H1 (cell line): Measurements from ENCODE around the gene CAPN9. TPM values are rescaled to one million over a fixed set of nuclear protein-coding genes. Genes with fewer than 3 reads are reported as not detected.

Experiments
- CTCF ChIA-PET: fragments of 300-600 bp; sonication (Branson Sonifier 250); formaldehyde crosslinking; loops from one replicate; lab custom pipeline; 2021; ENCODE audit not compliant: partially characterized antibody; lab: Charles Lee
- POLR2A ChIA-PET: fragments of 300-600 bp; sonication (Branson Sonifier 250); formaldehyde crosslinking; loops from one replicate; lab custom pipeline; 2021; ENCODE audit warnings: inconsistent platforms; ENCODE audit not compliant: partially characterized antibody; lab: Charles Lee
- DNase-seq, 2 experiments: peaks; one replicate each; pipeline versions ENCODE4 v3.0.0 to v3.0.0-alpha.2; 2010 to 2022; ENCODE audit warnings: low spot score in 2 of 2, low read depth in 1 of 2, mixed read lengths in 1 of 2
- FAIRE-seq: peaks from 2 replicates; lab custom pipeline; 2011; peaks lifted over from hg19 to GRCh38; lab: Jason Lieb, UNC
- H2AFZ ChIP-seq: 2 replicates; pipeline ENCODE4 v1.8.1; 2012; ENCODE audit warnings: low read length, inconsistent platforms
- H2AK5ac ChIP-seq: 2 replicates; pipeline ENCODE4 v1.6.1; 2013; ENCODE audit warnings: low read depth, low read length
- H2BK120ac ChIP-seq: replicated peaks from 2 replicates; pipeline ENCODE3; 2013; ENCODE audit warnings: low read depth, low read length, inconsistent platforms
- H2BK12ac ChIP-seq: 2 replicates; pipeline ENCODE4 v1.6.1; 2013; ENCODE audit warnings: low read depth, low read length
- H2BK15ac ChIP-seq: 2 replicates; pipeline ENCODE4 v1.6.1; 2013; ENCODE audit warnings: low read length
- H2BK20ac ChIP-seq: 2 replicates; pipeline ENCODE4 v1.6.1; 2013; ENCODE audit warnings: low read length
- H2BK5ac ChIP-seq: 2 replicates; pipeline ENCODE4 v1.6.1; 2013; ENCODE audit warnings: low read depth, low read length
- H3K14ac ChIP-seq: 2 replicates; pipeline ENCODE4 v1.6.1; 2013; ENCODE audit warnings: inconsistent platforms; ENCODE audit not compliant: insufficient read length
- H3K18ac ChIP-seq: 2 replicates; pipeline ENCODE4 v1.6.1; 2013; ENCODE audit warnings: low read length; ENCODE audit errors: extremely low read depth
- H3K23ac ChIP-seq: 2 replicates; pipeline ENCODE4 v1.6.1; 2013; ENCODE audit warnings: inconsistent platforms; ENCODE audit not compliant: insufficient read length
- H3K23me2 ChIP-seq: 2 replicates; pipeline ENCODE4 v1.6.1; 2013; ENCODE audit warnings: low read depth, low read length
- H3K27ac ChIP-seq: 2 replicates; pipeline ENCODE4 v1.6.1; 2011; ENCODE audit warnings: low read depth, low read length, inconsistent platforms
- H3K27me3 ChIP-seq, 4 experiments: replicated peaks in 1 of 4; 1 replicate in 1 of 4; 2 replicates in 3 of 4; pipeline versions ENCODE4 v1.6.1 to v1.8.1; 2011 to 2013; ENCODE audit warnings: low read length in 3 of 4, mild to moderate bottlenecking in 3 of 4, inconsistent platforms in 2 of 4, mixed read lengths in 2 of 4, moderate library complexity in 1 of 4; ENCODE audit not compliant: control insufficient read depth in 3 of 4, insufficient read depth in 3 of 4; ENCODE audit errors: extremely low read depth in 1 of 4
- H3K36me3 ChIP-seq, 4 experiments: 2 replicates each; pipeline versions ENCODE4 v1.6.1 to v1.8.1; 2011 to 2013; ENCODE audit warnings: mild to moderate bottlenecking in 4 of 4, low read length in 3 of 4, moderate library complexity in 2 of 4, control low read depth in 1 of 4, inconsistent platforms in 1 of 4; ENCODE audit not compliant: insufficient read depth in 4 of 4, control insufficient read depth in 2 of 4
- H3K4ac ChIP-seq: replicated peaks from 2 replicates; pipeline ENCODE3; 2013; ENCODE audit warnings: low read length, low read depth, mixed read lengths, inconsistent platforms; ENCODE audit not compliant: insufficient read length
- H3K4me1 ChIP-seq, 4 experiments: replicated peaks in 1 of 4; 1 replicate in 1 of 4; 2 replicates in 3 of 4; pipeline versions ENCODE4 v1.6.1 to v1.8.1; 2011 to 2013; ENCODE audit warnings: low read length in 3 of 4, inconsistent platforms in 2 of 4, mixed read lengths in 1 of 4; ENCODE audit not compliant: insufficient read depth in 4 of 4, control insufficient read depth in 3 of 4
- H3K4me2 ChIP-seq, 2 experiments: 2 replicates each; pipeline versions ENCODE4 v1.6.1 to v1.8.1; 2011 to 2013; ENCODE audit warnings: low read depth in 2 of 2, low read length in 2 of 2, control low read depth in 1 of 2, inconsistent platforms in 1 of 2, mild to moderate bottlenecking in 1 of 2; ENCODE audit not compliant: insufficient read depth in 1 of 2
- H3K4me3 ChIP-seq, 4 experiments: fragments of 200-600, 300-600 bp in 1 of 4; sonication (generic), shearing (Covaris generic), sonication (Bioruptor Twin) in 1 of 4; 2 replicates each; pipeline versions ENCODE4 v1.5.1 to v1.8.1; 2011 to 2016; ENCODE audit warnings: low read length in 4 of 4, low read depth in 3 of 4, control low read depth in 2 of 4, inconsistent platforms in 2 of 4, mild to moderate bottlenecking in 2 of 4, mixed read lengths in 1 of 4, moderate library complexity in 1 of 4; ENCODE audit not compliant: insufficient read depth in 2 of 4; ENCODE audit errors: extremely low read depth in 1 of 4
- H3K56ac ChIP-seq: replicated peaks from 2 replicates; pipeline ENCODE3; 2013; ENCODE audit warnings: low read depth, mild to moderate bottlenecking, mixed read lengths, low read length, inconsistent platforms; ENCODE audit not compliant: insufficient read length
- H3K79me1 ChIP-seq: 2 replicates; pipeline ENCODE4 v1.6.1; 2013; ENCODE audit warnings: low read depth, low read length, control low read depth
- H3K79me2 ChIP-seq, 2 experiments: 2 replicates each; pipeline versions ENCODE4 v1.6.1 to v1.8.1; 2012 to 2013; ENCODE audit warnings: low read length in 2 of 2, mild to moderate bottlenecking in 2 of 2, inconsistent platforms in 1 of 2; ENCODE audit not compliant: insufficient read depth in 2 of 2, control insufficient read depth in 1 of 2
- H3K9ac ChIP-seq, 4 experiments: replicated peaks in 1 of 4; 1 replicate in 1 of 4; 2 replicates in 3 of 4; pipeline versions ENCODE4 v1.6.1 to v1.8.1; 2011 to 2013; ENCODE audit warnings: low read depth in 3 of 4, low read length in 3 of 4, control low read depth in 2 of 4, mild to moderate bottlenecking in 2 of 4, moderate library complexity in 2 of 4, inconsistent platforms in 1 of 4; ENCODE audit errors: extremely low read depth in 1 of 4
- H3K9me3 ChIP-seq, 2 experiments: 2 replicates each; pipeline versions ENCODE4 v1.6.1 to v1.8.1; 2012 to 2013; ENCODE audit warnings: mild to moderate bottlenecking in 2 of 2, moderate library complexity in 2 of 2, control low read depth in 1 of 2, inconsistent platforms in 1 of 2, low read depth in 1 of 2, low read length in 1 of 2, mixed read lengths in 1 of 2; ENCODE audit not compliant: insufficient read depth in 2 of 2
- H4K20me1 ChIP-seq, 2 experiments: replicated peaks in 1 of 2; 2 replicates each; pipeline versions ENCODE3 to v1.8.1; 2011 to 2013; ENCODE audit warnings: inconsistent platforms in 2 of 2, low read length in 2 of 2, mild to moderate bottlenecking in 1 of 2; ENCODE audit not compliant: insufficient read depth in 2 of 2, control insufficient read depth in 1 of 2
- H4K5ac ChIP-seq: 2 replicates; pipeline ENCODE4 v1.6.1; 2013; ENCODE audit warnings: low read length, low read depth, mixed read lengths, inconsistent platforms; ENCODE audit not compliant: insufficient read length
- H4K8ac ChIP-seq: 2 replicates; pipeline ENCODE4 v1.8.0; 2013; ENCODE audit warnings: mild to moderate bottlenecking, moderate library complexity, low read length, inconsistent platforms; ENCODE audit not compliant: insufficient read depth; ENCODE audit errors: extremely low read depth
- H4K91ac ChIP-seq: replicated peaks from 2 replicates; pipeline ENCODE3; 2013; ENCODE audit warnings: low read length, mixed read lengths, inconsistent platforms; ENCODE audit not compliant: insufficient read length
- ASH2L ChIP-seq: fragments of 200-600, 300-600 bp; sonication (generic); IDR thresholded peaks from one replicate; pipeline ENCODE4 v1.7.1; 2017; ENCODE audit warnings: low read length
- CBX8 ChIP-seq: fragments of 300-800, 300-1000 bp; sonication (generic); IDR thresholded peaks from 2 replicates; pipeline ENCODE4 v1.7.1; 2016; ENCODE audit warnings: low read depth, low read length, borderline replicate concordance
- CEBPB ChIP-seq: IDR thresholded peaks from 2 replicates; pipeline ENCODE4 v1.6.1; 2012; ENCODE audit warnings: low read depth, low read length
- CREB1 ChIP-seq: IDR thresholded peaks from 2 replicates; pipeline ENCODE4 v1.6.1; 2012; ENCODE audit warnings: inconsistent platforms
- GABPA ChIP-seq: IDR thresholded peaks from 2 replicates; pipeline ENCODE4 v1.6.1; 2011; ENCODE audit warnings: mild to moderate bottlenecking, low read length, moderate library complexity, borderline replicate concordance; ENCODE audit not compliant: insufficient read depth
- JUND ChIP-seq: IDR thresholded peaks from 2 replicates; pipeline ENCODE4 v1.6.1; 2011; ENCODE audit warnings: mild to moderate bottlenecking, improper control_type of control experiment, low read length
- NANOG ChIP-seq: IDR thresholded peaks from 2 replicates; pipeline ENCODE4 v1.6.1; 2011; ENCODE audit warnings: low read length, low read depth, mild to moderate bottlenecking, inconsistent platforms; ENCODE audit not compliant: insufficient read depth, poor library complexity, severe bottlenecking
- POU5F1 ChIP-seq: IDR thresholded peaks from 2 replicates; pipeline ENCODE4 v1.6.1; 2011; ENCODE audit warnings: low read depth, mild to moderate bottlenecking, low read length, moderate library complexity
- SIRT6 ChIP-seq: IDR thresholded peaks from one replicate; pipeline ENCODE4 v1.7.1; 2012; ENCODE audit warnings: low read length, inconsistent platforms
- SRF ChIP-seq: IDR thresholded peaks from 2 replicates; pipeline ENCODE4 v1.6.1; 2011; ENCODE audit warnings: mild to moderate bottlenecking, low read depth, low read length, moderate library complexity
- SUZ12 ChIP-seq: fragments of 200-600 bp; sonication (generic); IDR thresholded peaks from 2 replicates; pipeline ENCODE4 v1.6.1; 2012; ENCODE audit warnings: mild to moderate bottlenecking, inconsistent platforms, low read length, moderate library complexity, mixed read lengths
- TAF1 ChIP-seq: IDR thresholded peaks from 2 replicates; pipeline ENCODE4 v1.6.1; 2011; ENCODE audit warnings: mild to moderate bottlenecking, low read depth, low read length
- YY1 ChIP-seq: IDR thresholded peaks from 2 replicates; pipeline ENCODE4 v1.6.1; 2011; ENCODE audit warnings: low read depth, mild to moderate bottlenecking, low read length
- WGBS, 2 experiments: shearing (Covaris generic) in 1 of 2; methylation state at CpG; one replicate each; pipeline versions ENCODE4 v1.1.6 to v1.1.7; 2013 to 2015; ENCODE audit warnings: low lambda C conversion rate in 2 of 2, mixed read lengths in 2 of 2, inconsistent platforms in 1 of 2, low coverage in 1 of 2, missing lambda C conversion rate in 1 of 2; ENCODE audit not compliant: insufficient replicate concordance in 2 of 2, insufficient coverage in 1 of 2, insufficient read length in 1 of 2; ENCODE audit errors: extremely low coverage in 1 of 2, missing lambda C conversion rate in 1 of 2; 5-methylcytosine and 5-hydroxymethylcytosine counted together
- polyA plus RNA-seq, 7 experiments: library from polyadenylated mRNA; depleted of rRNA in 3 of 7; stranded (reverse) in 5 of 7; unstranded in 2 of 7; fragments of >200 nt in 5 of 7; fragments of 200-250 nt in 2 of 7; gene quantifications; 1 replicate in 5 of 7; 2 replicates in 1 of 7; 4 replicates in 1 of 7; pipeline versions ENCODE4 v1.2.1 to v1.2.3, GENCODE V29; 2011 to 2013; ENCODE audit warnings: missing spikeins in 2 of 7, mixed read lengths in 2 of 7
- total RNA-seq: library from RNA; stranded (reverse); fragmentation: NEBNext Ultra II Directional; extraction: Animal tissue kit (Norgen Biotek cat#: 25700); gene quantifications from 2 replicates; pipeline ENCODE4 v1.2.1, GENCODE V29; 2021
- TF ChIP-seq, protein P1 (sequence below): IDR thresholded peaks from 2 replicates; pipeline ENCODE4 v1.6.1; 2012; ENCODE audit warnings: inconsistent platforms

Gene CAPN9
- total and polyA plus RNA-seq, 2 of the 8 experiments (the other 6 are each of a cell fraction or from before 2014, with no cell fraction given): 0.22 to 0.76 TPM

DNA sequence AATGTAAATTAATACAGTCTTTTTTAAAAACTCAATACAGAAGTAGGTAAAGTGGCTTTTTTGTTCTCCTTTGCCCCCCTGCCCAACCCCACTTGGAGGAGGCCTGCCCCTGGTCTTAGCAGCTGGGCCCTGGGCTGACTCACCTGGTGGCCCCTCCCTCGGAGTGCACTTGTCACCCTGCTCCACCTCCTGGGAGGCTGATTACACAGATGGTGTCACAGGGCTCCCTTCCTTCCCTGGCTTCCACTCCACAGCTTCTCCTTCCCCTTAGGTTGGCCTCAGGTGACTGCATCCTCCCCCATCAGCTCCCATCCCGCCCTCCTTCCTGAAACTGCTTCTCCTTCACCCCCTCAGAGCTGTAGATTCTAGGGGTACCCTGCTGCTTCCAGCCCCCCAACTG lies 11.7 kb upstream of the CAPN9 start:
- H3K79me1 ChIP-seq: no peaks in the 10 kb centered on the region
- H3K23me2 ChIP-seq: no peaks in the 10 kb centered on the region
- ChIA-PET CTCF (interaction anchor here (1.1 to 2.2 kb wide), 3 partner anchors 11 to 37 kb away, joined by 3 to 8 read pairs (median 4); no protein-coding TSS in a partner anchor), POLR2A (interaction anchor here (0.5 kb wide), 1 partner anchor 1410 kb away, joined by 3 read pairs; no protein-coding TSS in a partner anchor)
- TF ChIP-seq YY1 (no peak), CBX8 (no peak), JUND (no peak), TAF1 (no peak), CEBPB (no peak), POU5F1 (no peak), SRF (no peak), ASH2L (no peak), NANOG (no peak), GABPA (no peak), SUZ12 (no peak), SIRT6 (no peak), CREB1 (no peak)
- TF ChIP-seq, protein P1, sequence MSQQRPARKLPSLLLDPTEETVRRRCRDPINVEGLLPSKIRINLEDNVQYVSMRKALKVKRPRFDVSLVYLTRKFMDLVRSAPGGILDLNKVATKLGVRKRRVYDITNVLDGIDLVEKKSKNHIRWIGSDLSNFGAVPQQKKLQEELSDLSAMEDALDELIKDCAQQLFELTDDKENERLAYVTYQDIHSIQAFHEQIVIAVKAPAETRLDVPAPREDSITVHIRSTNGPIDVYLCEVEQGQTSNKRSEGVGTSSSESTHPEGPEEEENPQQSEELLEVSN: no peak
- no peak overlapping the region for H2AFZ ChIP-seq
- H3K9ac ChIP-seq: no peak overlapping the region
- no peak overlapping the region for H3K56ac ChIP-seq
- H3K4me1 ChIP-seq: no peaks in the 10 kb centered on the region
- DNase-seq: no peak
- H3K4me3 ChIP-seq: no peak overlapping the region
- 50% methylated on average over 1 of the region's 2 CpGs; no CpG with 5 or more reads in 1 of the 2 experiments for WGBS, 2 experiments
- H4K5ac ChIP-seq: no peak overlapping the region
- H3K9me3 ChIP-seq: peaks cover 0 to 3% of the 10 kb centered on the region in 2 experiments; a peak in 1 of 4 replicates
- H3K14ac ChIP-seq: no peak overlapping the region
- no peak overlapping the region for H3K27ac ChIP-seq
- H2BK120ac ChIP-seq: no peak overlapping the region
- no peak overlapping the region for H2BK20ac ChIP-seq
- H4K20me1 ChIP-seq: no peaks in the 10 kb centered on the region
- H3K79me2 ChIP-seq: no peaks in the 10 kb centered on the region
- no peak overlapping the region for H2BK5ac ChIP-seq
- no peak overlapping the region for H2BK12ac ChIP-seq
- no peak overlapping the region for H4K8ac ChIP-seq
- H3K18ac ChIP-seq: no peak overlapping the region
- H3K27me3 ChIP-seq: peaks cover 0 to 2% (median 0%) of the 10 kb centered on the region in 4 experiments; a peak in 2 of 7 replicates
- no peak overlapping the region for H2AK5ac ChIP-seq
- H3K4ac ChIP-seq: no peak overlapping the region
- H3K4me2 ChIP-seq: no peak overlapping the region
- no peak for FAIRE-seq
- no peak overlapping the region for H3K23ac ChIP-seq
- no peaks in the 10 kb centered on the region for H3K36me3 ChIP-seq
- no peak overlapping the region for H4K91ac ChIP-seq
- H2BK15ac ChIP-seq: no peak overlapping the region
